SH-SY5Y (cell line): ENCODE measurements around the gene CKS2.

Source experiments
- GATA2 ChIP-seq: IDR thresholded peaks from 2 replicates; pipeline ENCODE4 v1.6.1; 2011; ENCODE audit warnings: mild to moderate bottlenecking, low read depth, low read length
- GATA3 ChIP-seq: IDR thresholded peaks from 2 replicates; pipeline ENCODE4 v1.6.1; 2011; ENCODE audit warnings: low read depth, mild to moderate bottlenecking, low read length, moderate library complexity

- no peak for TF ChIP-seq GATA3
- TF ChIP-seq GATA2: peak; percentile 66
Observed at GRCh38 chr9:89312222-89312571, 1.2 kb downstream of the CKS2 start.
